Activated naive CD4-positive, alpha-beta T cell treated with anti-CD3 and anti-CD28 coated beads, Interleukin-2, amount 50 U/mL, for 16 hours (primary cell): ENCODE results near the gene EMC6.
"Not testable (repeated sequence)": the region's sequence is repeated elsewhere in the genome, so short reads cannot be mapped to it uniquely, and the experiment has no call there.

Source experiments
- DNase-seq: peaks from one replicate; pipeline ENCODE4 v3.0.0-alpha.2; 2020

Gene EMC6

DNA sequence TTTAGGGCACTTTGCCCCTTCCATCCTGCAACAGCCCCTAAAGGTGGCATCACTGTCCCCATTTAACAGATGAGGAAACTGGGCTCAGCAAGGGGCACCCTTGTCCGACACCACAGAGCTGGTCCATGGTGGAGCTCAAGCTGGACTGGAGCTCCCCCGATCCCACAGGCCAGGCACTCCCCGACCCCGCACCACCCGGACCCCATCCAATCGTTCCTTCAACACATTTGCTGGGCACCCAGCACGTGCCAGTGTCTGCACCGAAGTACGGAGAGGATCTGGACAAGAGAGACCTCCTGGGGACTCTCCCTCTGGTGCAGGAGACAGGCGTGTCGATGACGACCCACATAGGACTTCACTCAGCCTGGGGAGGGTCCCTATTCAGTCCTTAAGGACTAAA is 13.4 kb downstream of the EMC6 start:
- no peak for DNase-seq

GRCh38 chr17:3683054-3683511 is 14.5 kb downstream of the EMC6 start:
- DNase-seq: peak; percentile 55

DNA sequence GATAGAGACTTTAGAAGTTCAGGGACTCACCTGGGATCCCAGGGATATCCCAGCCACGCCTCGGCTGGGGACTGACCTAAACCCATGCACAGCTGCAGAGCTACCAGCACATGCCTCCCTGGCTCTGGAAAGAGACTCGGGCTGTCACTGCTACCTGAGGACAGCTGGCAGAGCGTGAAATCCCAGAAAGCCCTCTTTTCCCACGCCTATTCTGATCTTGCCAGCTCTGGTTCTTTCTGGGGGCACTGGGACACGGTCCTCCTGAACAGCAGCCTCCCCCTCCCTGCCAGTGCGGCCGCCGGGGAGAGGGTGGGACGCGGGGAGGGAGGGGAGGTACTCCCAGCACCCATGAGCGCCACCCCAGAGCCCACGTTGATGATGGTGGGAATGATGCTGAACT is 16.6 kb downstream of the EMC6 start:
- no peak for DNase-seq

DNA sequence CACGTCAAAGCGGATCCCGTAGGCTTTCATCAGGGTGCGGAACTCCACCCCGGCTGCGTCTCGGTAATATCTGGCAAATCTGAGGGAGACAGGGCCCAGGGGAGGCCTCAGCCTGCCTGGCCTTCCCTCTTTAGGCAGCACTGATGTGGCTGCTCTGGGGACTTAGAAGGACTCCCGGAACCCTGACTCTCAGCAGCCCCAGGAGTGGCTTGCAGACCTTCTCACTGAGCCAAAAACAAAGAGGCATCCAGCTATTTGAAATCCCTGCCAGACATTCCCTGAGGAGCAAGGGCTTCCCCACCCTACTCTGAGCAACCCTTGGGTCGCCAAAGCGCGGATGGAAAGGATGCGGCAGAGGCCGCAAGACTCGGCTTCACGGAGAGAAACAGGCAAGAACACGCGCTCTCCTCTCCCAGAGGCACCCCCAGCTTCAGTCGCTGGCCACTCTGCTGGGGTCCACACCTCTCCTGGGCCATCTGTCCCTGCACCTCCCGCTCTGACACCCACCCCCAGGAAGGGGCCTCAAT is 19.5 kb downstream of the EMC6 start:
- no peak for DNase-seq

DNA sequence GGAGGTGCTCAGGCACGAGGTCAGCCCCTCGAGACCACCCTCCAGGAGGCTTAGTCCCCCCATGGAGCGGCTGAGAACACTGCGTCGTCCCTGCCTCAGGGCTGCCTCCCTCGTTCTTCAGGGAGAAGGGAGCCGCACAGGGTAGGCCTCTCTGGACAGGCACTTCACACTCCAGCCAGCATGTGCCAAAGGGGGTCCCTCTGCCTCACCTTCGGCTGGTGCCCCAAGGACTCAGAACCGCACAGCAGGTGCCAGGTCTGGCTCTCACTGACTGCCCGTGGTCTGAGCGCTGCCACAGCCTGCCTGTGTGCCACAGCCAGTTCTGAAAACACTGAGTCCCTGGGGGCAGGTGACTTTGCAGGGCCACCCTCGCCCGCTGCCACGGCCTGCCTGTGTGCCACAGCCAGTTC is 20.2 kb downstream of the EMC6 start:
- DNase-seq: no peak

GRCh38 chr17:3689262-3690093 is 20.9 kb downstream of the EMC6 start:
- DNase-seq: no peak

GRCh38 chr17:3690094-3690715 is 21.6 kb downstream of the EMC6 start:
- no peak for DNase-seq

GRCh38 chr17:3691617-3692067 is 23.0 kb downstream of the EMC6 start:
- no peak for DNase-seq

DNA sequence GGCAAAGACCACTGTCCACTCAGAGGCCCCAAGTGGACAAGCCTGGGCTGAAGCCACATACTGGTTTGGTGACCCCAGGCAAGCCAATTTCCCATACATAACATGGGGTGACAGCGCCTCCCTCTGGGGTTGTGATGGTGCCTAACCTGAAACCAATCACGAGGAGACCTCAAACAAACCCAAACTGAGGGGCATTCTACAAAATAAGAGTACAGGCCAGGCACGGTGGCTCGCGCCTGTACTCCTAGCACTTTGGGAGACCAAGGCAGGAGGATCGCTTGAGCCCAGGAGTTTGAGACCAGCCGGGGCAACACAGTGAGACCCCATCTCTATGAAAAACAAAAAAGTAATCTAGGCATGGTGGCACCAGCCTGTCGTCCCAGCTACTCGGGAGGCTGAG is 23.7 kb downstream of the EMC6 start:
- DNase-seq: no peak

DNA sequence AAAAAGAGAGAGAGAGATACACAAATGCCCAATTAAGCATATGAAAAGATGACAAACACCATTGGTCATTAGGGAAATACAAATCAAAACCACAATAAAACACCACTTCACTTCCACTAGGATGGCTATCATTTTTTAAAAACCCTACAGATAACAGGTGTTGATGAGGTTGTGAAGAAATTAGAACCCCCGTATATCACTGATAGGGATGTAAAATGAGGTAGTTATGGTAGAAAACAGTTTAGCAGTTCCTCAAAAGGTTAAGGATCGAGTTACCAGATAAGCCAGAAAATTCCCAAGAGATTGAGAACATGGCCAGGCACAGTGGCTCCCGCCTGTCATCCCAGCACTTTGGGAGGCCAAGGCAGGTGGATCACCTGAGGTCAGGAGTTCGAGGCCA is 24.5 kb downstream of the EMC6 start:
- DNase-seq: no peak

GRCh38 chr17:3693829-3694231 is 25.2 kb downstream of the EMC6 start:
- DNase-seq: no peak

- DNase-seq: no peak
These were observed 26.6 kb downstream of the EMC6 start for GRCh38 chr17:3695129-3695722.

- DNase-seq: peak; percentile 38
These were observed 27.3 kb downstream of the EMC6 start, which contains the start of gene P2RX5 for GRCh38 chr17:3695723-3696411. Gene P2RX5, minus strand, starts transcription at chr17:3696155. Its CDS starts 150 bp downstream, at chr17:3696005.

DNA sequence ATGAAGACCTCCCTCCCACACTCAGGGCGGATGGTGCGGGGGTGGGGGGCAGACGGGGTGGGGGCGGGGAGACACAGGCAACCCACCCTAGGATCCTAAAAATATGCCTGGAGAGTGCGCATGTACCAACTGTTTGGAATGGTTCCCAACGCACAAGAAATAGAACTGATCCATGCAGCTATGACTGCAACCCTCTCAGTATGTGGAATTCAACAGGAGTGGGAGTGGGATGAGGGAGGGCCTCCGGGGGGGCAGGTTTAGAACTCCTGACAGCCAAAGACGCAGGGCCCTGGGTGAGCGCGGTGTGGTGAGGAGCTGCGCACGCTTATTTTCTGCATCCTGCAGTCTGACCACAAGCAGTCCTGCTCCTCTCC is 28.5 kb downstream of the EMC6 start:
- no peak for DNase-seq

GRCh38 chr17:3698139-3698538 is 29.5 kb downstream of the EMC6 start:
- no peak for DNase-seq

GRCh38 chr17:3699951-3700350 is 31.3 kb downstream of the EMC6 start:
- DNase-seq: no peak

DNA sequence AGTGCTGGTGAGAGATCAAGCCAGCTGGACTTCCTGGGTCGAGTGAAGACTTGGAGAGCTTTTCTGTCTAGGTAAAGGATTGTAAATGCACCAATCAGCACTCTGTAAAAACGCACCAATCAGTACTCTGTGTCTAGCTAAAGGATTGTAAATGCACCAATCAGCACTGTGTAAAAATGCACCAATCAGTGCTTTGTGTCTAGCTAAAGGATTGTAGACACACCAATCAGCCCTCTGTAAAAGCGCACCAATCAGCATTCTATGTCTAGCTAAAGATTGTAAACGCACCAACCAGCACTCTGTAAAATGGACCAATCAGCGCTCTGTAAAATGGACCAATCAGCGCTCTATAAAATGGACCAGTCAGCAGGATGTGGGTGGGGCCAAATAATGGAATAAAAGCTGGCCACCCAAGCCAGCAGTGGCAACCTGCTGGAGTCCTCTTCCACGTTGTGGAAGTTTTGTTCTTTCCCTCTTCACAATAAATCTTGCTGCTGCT is 33.5 kb downstream of the EMC6 start:
- DNase-seq: not testable (repeated sequence)

GRCh38 chr17:3704931-3705717 is 36.5 kb downstream of the EMC6 start:
- DNase-seq: no peak

GRCh38 chr17:3705718-3705984 is 37.0 kb downstream of the EMC6 start:
- not testable (repeated sequence) for DNase-seq

- DNase-seq: no peak
These were observed 39.8 kb downstream of the EMC6 start for GRCh38 chr17:3708366-3708765.

- DNase-seq: peak; percentile 67
These were observed 42.4 kb downstream of the EMC6 start for GRCh38 chr17:3710951-3711383.

GRCh38 chr17:3712811-3713463 is 44.3 kb downstream of the EMC6 start:
- DNase-seq: no peak
